Measurements from ENCODE around the gene IBTK.
A peak's percentile ranks its signal among the peaks of the same experiment; 100 is the strongest.
"Not testable (repeated sequence)": the region's sequence is repeated elsewhere in the genome, so short reads cannot be mapped to it uniquely, and the experiment has no call there.

Gene IBTK, protein sequence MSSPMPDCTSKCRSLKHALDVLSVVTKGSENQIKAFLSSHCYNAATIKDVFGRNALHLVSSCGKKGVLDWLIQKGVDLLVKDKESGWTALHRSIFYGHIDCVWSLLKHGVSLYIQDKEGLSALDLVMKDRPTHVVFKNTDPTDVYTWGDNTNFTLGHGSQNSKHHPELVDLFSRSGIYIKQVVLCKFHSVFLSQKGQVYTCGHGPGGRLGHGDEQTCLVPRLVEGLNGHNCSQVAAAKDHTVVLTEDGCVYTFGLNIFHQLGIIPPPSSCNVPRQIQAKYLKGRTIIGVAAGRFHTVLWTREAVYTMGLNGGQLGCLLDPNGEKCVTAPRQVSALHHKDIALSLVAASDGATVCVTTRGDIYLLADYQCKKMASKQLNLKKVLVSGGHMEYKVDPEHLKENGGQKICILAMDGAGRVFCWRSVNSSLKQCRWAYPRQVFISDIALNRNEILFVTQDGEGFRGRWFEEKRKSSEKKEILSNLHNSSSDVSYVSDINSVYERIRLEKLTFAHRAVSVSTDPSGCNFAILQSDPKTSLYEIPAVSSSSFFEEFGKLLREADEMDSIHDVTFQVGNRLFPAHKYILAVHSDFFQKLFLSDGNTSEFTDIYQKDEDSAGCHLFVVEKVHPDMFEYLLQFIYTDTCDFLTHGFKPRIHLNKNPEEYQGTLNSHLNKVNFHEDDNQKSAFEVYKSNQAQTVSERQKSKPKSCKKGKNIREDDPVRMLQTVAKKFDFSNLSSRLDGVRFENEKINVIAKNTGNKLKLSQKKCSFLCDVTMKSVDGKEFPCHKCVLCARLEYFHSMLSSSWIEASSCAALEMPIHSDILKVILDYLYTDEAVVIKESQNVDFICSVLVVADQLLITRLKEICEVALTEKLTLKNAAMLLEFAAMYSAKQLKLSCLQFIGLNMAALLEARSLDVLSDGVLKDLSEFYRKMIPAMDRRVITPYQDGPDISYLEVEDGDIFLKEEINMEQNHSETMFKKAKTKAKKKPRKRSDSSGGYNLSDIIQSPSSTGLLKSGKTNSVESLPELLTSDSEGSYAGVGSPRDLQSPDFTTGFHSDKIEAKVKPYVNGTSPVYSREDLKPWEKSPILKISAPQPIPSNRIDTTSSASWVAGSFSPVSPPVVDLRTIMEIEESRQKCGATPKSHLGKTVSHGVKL (N-terminal part only)

DNA sequence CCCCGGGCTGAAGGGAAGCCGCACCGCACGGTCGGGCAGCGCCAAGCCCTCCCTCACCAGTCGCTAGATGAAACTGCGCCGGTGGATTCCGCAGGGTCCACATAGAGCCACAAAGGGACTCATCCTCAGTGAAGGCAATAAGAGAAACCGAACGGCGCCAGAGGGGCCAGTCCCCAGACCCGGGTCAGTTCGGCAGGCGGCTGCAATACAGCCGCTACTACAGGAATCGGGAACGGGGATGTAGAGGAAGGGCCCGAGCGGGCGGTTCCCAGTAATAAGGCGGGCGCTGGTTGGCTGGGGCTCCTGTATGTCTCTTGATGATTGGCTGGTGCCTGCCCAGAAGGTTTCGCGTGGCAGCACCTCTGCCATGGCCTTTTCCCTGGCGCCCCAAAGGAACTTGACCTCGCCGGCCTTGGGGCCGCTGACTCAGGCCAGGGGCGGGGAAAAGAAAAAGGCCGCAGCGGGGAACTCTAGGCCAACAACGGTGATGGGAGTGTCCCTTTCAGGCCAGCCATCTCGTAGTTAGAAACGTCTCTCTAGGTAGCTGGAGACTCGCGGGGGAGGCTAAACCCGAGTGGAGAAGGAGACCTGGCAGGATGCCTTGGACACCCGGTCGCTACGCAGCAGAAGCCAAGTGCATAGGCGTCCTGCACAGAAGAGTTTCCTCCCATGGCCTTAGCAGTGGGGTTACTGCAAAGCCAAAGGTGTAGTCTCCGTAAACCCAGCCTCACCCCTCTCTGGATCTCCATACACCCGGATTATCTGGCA is at the start of gene IBTK:
Gene IBTK, minus strand, starts transcription at position 240 of the 768 bp plus-strand sequence. CDS start 7,258 bp downstream, outside the sequence.
- DNase-seq (ENCODE audit: low read depth), result peak; percentile 81

DNA sequence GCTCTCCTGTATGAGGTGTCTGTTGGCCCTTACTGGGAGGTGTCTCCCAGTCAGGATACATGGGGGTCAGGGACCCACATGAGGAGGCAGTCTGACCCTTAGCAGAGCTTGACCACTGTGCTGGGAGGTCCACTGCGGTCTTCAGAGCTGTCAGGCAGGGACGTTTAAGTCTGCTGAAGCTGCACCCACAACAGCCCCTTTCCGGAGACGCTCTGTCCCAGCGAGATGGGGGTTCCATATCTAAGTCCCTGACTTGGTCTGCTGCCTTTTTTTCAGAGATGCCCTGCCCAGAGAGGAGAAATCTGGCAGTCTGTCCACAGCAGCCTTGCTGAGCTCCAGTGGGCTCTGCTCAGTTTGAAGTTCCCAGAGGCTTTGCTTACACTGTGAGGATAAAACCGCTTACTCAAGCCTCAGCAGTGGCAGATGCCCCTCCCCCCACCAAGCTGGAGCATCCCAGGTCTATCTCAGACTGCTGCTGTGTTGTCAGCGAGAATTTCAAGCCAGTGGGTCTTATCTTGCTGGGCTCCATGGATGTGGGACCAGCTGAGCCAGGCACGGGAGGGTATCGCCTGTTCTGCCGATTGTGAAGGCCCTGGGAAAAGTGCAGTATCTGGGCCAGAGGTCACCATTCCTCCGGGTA is 36.3 kb upstream of the IBTK start:
- no peak for DNase-seq (ENCODE audit: low read depth)

DNA sequence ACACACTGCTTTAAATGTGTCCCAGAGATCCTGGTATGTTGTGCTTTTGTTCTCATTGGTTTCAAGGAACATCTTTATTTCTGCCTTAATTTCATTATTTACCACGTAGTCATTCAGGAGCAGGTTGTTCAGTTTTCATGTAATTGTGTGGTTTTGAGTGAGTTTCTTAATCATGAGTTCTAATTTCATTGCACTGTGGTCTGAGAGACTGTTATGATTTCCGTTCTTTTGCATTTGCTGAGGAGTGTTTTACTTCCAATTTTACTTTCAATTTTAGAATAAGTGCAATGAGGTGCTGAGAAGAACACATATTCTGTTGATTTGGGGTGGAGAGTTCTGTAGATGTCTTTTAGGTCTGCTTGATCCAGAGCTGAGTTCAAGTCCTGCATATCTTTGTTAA is 34.0 kb upstream of the IBTK start:
- DNase-seq (ENCODE audit: low read depth), result not testable (repeated sequence)

DNA sequence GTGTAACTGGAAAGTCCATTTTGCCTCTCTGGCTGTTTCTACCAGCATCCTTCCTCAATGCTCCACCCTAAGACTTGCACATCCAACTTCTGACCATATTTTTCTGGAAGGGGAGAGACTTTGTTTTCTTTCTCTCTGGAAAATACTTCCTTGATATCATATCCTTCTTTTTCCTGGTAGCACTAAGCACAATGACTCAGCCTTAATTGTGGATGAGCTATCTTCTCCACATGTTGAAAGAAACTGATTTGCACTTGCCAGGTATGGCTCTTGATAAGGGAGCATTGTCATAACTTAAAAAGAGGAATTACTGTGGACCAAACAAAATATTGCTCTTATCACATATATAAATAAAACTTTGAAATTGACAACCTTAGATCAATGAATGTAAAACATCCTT is 30.1 kb upstream of the IBTK start:
- no peak for DNase-seq (ENCODE audit: low read depth)

DNA sequence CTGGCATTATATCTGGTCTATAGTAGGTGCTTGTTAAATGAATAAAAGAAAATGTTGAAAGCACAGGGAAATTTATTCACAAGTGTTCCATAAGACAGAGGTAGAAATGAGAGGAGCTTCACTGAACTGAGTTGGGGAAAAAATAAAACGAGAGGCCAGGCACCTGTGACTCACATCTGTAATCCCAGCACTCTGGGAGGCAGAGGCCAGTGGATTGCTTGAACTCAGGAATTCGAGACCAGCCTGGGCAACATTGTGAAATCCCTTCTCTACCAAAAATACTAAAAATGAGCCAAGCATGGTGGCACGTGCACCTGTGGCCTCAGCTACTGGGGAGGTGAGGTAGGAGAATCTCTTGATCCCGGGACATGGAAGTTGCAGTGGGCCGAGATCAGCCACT is 28.1 kb upstream of the IBTK start:
- DNase-seq (ENCODE audit: low read depth), result no peak

DNA sequence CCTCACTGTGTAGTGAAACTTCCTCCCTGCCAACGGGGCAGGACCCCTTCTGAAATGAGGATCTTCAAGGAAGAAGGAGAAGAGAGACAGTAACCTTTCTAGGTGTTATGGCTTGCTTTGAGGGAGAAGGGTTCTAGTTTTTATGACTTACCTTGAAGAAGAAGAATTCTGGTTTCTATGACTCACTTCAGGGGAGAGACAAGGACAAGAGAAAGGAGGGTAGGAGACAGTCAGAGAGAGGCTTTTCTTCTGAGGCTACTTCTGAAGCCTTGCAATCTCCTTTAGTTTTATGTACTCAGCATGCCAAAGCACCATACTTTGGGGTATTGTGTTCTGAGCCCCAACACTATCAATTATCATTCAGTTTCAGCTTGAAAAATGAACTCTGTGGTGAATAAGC is 25.8 kb upstream of the IBTK start:
- no peak for DNase-seq (ENCODE audit: low read depth)

DNA sequence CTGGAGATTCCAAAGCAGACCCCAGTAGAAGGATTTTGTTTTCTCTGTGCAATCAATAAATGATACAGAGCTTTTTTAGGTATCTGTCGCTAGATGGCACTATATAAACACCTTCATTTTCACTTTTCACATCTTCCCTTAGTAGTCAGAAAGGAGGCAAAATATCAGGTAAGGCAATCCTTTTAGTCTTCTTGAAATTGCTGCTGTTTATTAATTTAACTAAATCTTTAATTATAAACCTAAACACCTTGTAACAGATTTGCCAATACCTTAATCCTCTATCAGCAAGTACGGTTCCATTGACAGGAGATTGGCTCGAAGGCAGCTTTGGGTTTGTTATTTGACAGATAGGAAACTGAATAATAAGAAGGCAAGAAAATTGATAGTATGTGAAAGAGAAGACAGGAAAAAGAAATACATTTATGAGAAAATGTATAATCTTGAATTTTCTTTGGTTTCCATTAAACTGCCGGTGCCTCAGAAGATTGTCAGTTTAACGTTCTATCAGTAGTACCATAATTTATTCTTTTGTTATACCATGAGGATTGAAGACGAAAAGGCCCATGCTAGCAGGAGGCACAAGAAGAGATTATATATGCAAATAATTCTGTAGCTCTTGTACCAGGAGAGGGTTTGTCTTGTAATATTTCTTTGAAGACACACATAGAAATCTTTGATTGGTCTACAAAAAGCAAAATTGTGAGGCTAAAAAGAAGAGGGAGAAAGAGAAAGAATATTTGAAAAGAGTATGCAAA is 23.5 kb upstream of the IBTK start:
- DNase-seq (ENCODE audit: low read depth), result no peak

DNA sequence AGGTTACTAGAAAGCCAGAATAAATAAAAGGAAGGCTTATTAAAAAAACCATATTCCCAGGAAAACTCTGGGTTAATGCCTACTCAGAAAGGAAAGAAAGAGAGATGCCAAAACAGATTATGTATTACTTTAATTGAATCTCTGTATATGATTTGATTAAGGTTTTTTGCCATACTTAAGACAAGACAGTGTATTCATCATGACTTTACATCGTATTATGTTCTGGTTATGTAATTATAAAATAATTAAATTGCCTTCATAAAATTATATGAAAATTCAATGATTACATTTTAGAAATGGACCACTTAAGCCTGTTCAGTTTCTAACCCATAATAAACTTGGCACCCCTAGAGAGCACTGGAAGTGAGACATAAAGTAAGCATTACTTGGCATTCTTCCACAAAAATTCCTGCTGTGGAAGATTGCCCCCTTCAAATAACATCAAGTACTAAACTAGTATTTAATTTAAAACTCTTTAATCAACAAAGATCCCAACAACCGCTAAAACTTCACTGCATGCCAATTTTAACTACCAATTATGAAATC is 20.8 kb upstream of the IBTK start:
- DNase-seq (ENCODE audit: low read depth), result no peak

DNA sequence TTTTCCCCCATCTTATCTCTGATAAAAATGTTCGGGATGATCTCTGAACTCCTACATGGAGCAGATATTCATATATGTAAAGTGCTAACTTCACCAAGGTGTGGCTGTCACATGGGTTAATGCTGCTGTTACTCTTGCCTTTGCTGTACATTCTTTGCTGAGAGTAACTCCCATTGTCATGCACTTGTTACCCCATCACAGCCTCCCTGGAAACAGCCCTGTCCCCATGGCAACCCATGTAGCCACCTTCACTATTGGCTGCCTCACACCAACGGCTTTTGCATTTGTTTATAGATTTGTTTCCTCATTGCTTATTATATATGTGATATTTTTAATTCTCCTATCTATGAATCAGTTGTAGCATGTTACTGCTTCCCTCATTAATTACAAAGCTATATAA is 17.3 kb upstream of the IBTK start:
- no peak for DNase-seq (ENCODE audit: low read depth)

DNA sequence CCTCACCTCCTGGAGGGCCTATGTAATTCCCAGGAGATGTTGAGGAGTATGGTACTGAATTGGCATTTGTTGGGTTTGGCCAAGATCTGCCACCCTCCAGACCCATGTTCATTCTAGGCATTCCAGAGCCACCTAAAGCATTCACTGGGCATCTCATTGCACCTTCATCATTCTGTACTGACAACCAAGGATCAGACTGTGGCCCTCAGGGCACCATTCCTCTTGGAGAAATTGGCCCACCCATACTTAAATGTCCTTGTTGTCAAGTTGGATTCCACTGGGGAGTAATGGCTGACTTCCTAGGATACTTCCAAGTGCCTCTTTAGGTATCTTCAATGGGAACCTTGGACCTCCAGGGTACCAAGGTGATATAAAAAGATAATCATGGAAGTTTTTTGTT is 16.8 kb upstream of the IBTK start:
- DNase-seq (ENCODE audit: low read depth), result no peak

DNA sequence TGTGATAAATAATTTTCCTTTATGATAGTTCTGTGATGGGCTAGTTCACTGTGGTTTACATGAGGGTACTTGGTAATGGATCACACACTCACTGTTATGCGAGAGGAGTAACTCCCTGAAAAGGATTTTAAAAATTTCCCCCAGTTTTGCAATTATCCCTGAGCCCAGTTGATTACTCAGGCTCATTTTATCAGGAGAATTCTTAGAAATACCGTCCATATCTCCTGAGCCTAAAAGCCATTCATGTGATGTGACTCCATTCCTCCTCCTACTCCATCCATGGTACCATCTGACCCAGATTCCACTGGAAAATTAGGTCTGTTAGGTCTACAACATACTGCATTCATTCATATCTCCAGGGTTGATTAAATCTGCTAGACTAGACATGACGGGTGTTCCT is 16.4 kb upstream of the IBTK start:
- no peak for DNase-seq (ENCODE audit: low read depth)

DNA sequence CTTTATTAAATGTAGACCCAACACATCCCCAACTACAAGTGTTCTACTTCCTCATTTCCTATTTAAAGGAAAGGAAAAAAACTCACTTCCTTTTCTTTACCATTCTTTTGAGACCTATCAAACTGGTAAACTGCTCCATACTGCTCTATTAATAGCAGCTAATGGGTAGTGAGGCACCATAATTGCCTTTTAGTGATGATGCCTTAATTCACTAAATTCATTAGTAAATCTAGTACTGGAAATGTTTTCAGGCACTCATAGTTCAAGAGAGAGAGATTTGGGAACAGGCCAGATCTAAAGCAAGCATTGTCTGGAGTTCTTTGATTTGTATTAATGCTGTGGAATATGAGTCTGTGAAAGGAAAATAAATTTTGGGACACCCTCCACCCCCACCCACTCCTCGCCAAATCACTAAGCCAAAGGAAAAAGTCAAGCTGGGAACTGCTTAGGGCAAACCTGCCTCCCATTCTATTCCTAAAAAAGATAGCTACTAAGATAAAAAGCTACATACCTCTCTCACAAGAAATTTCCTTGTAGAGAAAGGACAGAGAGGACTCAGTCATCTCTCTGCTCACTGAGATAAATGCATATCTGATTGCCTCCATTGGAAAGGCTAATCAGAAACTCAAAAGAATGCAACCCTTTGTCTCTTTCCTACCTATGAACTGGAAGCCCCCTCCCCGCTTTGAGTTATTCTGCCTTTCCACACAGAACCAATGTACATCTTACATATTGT is 13.6 kb upstream of the IBTK start:
- no peak for DNase-seq (ENCODE audit: low read depth)

DNA sequence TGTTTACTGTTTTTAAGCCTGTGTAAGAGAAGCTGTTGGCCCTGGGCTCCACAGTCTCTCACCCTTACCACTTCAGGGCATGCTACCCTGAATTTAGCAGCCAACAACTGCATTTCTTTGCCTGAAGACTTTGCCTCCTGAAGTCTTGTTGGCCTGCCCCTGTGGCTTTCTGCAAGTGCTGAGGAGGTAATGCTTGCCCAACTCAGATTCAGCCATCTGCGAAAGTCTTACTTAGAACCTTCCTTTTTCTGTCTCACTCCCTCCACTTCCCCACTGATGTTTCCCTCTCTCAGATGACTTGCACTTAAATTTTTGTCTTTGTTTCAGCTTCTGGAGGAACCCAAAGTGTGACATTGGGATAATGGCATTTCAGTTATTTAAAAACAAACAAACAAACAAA is 11.8 kb upstream of the IBTK start:
- no peak for DNase-seq (ENCODE audit: low read depth)

DNA sequence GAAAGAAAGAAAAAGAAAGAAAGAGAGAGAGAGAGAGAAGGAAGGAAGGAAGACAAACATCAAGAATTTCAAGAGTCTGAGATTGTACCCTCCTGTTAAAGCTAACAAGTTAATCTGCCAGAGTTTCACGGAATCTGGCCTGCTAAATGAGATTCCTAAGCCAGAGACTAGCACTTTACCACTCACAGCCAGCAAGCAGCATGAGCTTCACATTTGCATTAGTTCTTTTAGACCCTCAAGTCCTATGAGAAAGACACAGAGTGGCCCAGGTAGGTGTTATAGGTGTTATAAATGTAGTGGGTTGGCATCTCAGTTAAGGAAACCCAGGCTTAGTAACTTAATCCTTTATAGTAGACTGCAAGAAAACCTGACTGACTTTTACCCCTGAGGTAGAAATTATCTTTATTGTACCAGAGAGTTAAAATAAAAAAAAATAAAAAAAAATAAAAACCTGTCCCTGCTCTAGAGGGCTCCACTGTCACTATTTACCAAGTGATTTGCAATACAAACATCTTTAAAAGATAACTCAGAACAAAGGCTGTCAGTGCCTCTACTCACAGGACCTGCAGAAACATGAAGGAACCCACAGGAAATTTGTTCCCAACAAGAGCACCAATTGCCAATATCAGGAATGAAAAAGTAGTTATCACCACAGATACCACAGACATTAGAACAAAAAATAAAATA is 9.7 kb upstream of the IBTK start:
- DNase-seq (ENCODE audit: low read depth), result no peak

DNA sequence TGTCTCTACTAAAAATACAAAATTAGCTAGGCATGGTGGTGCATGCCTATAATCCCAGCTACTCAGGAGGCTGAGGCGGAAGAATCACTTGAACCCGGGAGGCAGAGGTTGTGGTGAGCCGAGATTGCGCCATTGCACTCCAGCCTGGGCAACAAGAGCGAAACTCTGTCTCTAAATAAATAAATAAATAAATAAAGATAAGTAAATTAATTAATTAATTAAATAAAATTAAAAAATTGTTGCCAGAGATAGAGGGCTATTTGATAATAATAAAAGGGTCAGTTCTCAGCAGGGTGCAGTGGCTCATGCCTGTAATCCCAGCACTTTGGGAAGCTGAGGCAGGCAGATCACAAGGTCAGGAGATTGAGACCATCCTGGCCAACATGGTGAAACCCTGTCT is 7.2 kb upstream of the IBTK start:
- not testable (repeated sequence) for DNase-seq (ENCODE audit: low read depth)

DNA sequence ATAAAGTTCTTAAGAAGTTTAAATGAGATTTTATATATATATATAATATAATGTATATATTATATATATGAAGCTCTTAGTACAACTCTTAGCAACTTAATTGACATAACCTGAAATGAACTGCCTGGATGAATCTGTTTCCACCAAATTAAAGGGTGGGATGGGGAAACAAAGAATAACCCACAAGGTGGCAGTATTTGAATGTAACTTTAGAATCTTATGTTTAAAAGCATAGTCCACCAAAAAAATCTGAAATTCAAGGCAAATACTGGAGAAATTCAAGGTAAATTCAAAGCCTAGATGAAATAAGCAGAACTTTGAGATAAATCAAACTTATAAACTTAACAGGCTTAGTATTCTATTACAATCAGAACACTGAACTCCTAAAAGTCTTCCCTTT is 4.4 kb upstream of the IBTK start:
- DNase-seq (ENCODE audit: low read depth), result no peak

DNA sequence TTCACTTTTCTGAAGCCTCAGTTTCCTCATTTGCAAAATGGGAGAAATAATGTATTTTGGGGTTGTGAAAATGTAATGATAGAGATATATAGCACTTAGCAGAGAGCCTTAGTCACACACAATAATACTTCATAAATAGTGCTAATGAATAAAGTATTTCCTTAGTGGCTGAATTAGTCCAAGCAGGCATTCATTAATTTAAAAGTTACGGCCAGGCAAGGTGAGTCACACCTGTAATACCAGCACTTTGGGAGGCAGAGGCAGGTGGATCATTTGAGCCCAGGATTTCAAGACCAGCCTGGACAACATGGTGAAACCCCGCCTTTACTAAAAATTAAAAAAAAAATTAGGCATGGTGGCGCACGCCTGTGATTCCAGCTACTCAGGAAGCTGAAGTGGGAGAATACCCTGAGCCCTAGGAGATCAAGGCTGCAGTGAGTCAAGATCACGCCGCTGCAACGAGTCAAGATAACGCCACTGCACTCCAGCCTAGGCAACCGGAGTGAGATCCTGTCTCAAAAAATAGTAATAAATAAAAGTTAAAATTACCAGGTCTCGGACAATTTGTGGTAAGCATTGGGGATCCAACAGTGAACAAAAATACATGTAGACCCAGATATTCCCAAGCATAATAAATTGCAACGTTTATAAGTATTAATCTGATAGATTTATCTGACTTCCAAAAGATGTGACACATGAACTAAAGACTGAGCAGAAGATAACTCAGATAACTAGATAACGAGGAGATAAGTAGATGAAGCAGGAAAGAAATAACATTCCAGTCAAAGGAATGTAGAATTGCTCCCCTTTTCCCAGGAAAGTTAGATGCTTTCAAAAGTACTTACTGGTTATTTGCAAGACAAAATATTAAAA is 2.1 kb upstream of the IBTK start:
- DNase-seq (ENCODE audit: low read depth), result no peak

DNA sequence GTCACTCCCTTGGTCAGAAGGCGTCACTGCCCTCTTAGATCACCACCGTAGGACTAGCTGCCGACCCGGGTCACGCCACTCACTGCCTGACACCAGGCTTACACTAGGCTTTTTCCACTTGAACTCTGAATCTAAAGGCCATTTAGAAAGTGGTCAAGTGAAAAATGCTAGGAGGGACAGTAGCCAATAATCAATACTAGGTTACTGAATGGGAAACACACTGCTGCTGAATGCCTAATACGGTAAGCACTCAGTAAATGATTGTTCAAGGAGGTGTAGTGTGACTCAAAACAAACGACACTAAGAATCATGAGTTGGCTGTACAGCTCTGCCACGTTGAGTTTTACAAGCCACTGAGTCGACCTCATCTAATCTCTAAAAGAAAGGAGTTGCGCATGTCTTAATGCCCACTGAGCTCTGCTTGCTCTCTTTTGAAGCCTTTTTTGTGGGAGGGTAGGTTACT is 760 bp upstream of the IBTK start:
- no peak for DNase-seq (ENCODE audit: low read depth)
